Brain microvascular endothelial cell (primary cell): ENCODE data around the gene KYAT1.
A peak's percentile ranks its signal among the peaks of the same experiment; 100 is the strongest.

Experiments
- DNase-seq: peaks from one replicate; pipeline ENCODE4 v3.0.0-alpha.2; 2020
- H3K27ac ChIP-seq: fragments of 250-450 bp; sonication (Bioruptor Pico); 2 replicates; pipeline ENCODE4 v1.5.1; 2020; ENCODE audit warnings: mild to moderate bottlenecking, moderate library complexity
- H3K27me3 ChIP-seq: fragments of 250-450 bp; sonication (Bioruptor Pico); replicated peaks from 2 replicates; pipeline ENCODE4 v1.5.1; 2020; ENCODE audit warnings: mild to moderate bottlenecking
- H3K36me3 ChIP-seq: fragments of 250-450 bp; sonication (Bioruptor Pico); replicated peaks from 2 replicates; pipeline ENCODE4 v1.5.1; 2020; ENCODE audit warnings: mild to moderate bottlenecking
- H3K4me3 ChIP-seq: 2 replicates; pipeline ENCODE4 v1.5.1; 2011; ENCODE audit warnings: low read depth, mild to moderate bottlenecking, control low read depth, low read length, moderate library complexity
- CTCF ChIP-seq: IDR thresholded peaks from 2 replicates; pipeline ENCODE4 v1.5.1; 2011; ENCODE audit warnings: low read depth, mild to moderate bottlenecking, moderate library complexity, low read length, control low read depth, inconsistent platforms; ENCODE audit errors: missing control alignments
- in situ Hi-C: cut with HindIII; loops from 2 replicates; pipeline ENCODE4 v1.10.0; 2017; ENCODE audit warnings: low sequenced_read_pairs, low pct_ligation_motif_present

Gene KYAT1

GRCh38 chr9:128886211-128886891 is 4.6 kb upstream of the KYAT1 start:
- TF ChIP-seq CTCF: no peak
- in situ Hi-C loops: no loop called here
- H3K27ac ChIP-seq: no peak overlapping the region

GRCh38 chr9:128885798-128886197 is 4.0 kb upstream of the KYAT1 start:
- peaks cover 26% of the 10 kb centered on the region for H3K36me3 ChIP-seq
- DNase-seq: no peak
- no peak overlapping the region for H3K4me3 ChIP-seq
- no peak overlapping the region for H3K27ac ChIP-seq
- in situ Hi-C loops: no loop called here
- no peak for TF ChIP-seq CTCF
- H3K27me3 ChIP-seq: no peaks in the 10 kb centered on the region

More at GRCh38 chr9:128886211-128886891, 4.6 kb upstream of the KYAT1 start:
- no peak for DNase-seq
- no peak overlapping the region for H3K4me3 ChIP-seq
- peaks cover 28% of the 10 kb centered on the region for H3K36me3 ChIP-seq
- no peaks in the 10 kb centered on the region for H3K27me3 ChIP-seq

GRCh38 chr9:128885376-128885775 is 3.6 kb upstream of the KYAT1 start:
- no peak overlapping the region for H3K4me3 ChIP-seq
- H3K36me3 ChIP-seq: peaks cover 23% of the 10 kb centered on the region

GRCh38 chr9:128884164-128884563 is 2.4 kb upstream of the KYAT1 start:
- H3K27ac ChIP-seq: no peak overlapping the region
- H3K4me3 ChIP-seq: no peak overlapping the region
- DNase-seq: no peak
- no peak for TF ChIP-seq CTCF
- in situ Hi-C loops: no loop called here
- peaks cover 21% of the 10 kb centered on the region for H3K36me3 ChIP-seq
- H3K27me3 ChIP-seq: no peaks in the 10 kb centered on the region

More at GRCh38 chr9:128885376-128885775, 3.6 kb upstream of the KYAT1 start:
- H3K27ac ChIP-seq: no peak overlapping the region
- no peak for TF ChIP-seq CTCF
- no peak for DNase-seq
- in situ Hi-C loops: no loop called here
- no peaks in the 10 kb centered on the region for H3K27me3 ChIP-seq

- Histone ChIP-seq H3K36me3 (peaks cover 15% of the 10 kb centered on the region), H3K27me3 (no peaks in the 10 kb centered on the region), H3K4me3 (peak overlapping the region; percentile 93), H3K27ac (peak overlapping the region; percentile 69)
- TF ChIP-seq CTCF: no peak
- no peak for DNase-seq
- in situ Hi-C loops: no loop called here
These were observed 1.2 kb upstream of the KYAT1 start for GRCh38 chr9:128882677-128883603.
